Measurements from ENCODE around the gene HOOK2.

GRCh38 chr19:12782174-12782423 is 6.7 kb upstream of the HOOK2 start:
- no peak for TF ChIP-seq CTCF (IDR thresholded peaks at IDR 0.05; ENCODE audit: low read depth, low read length, poor library complexity, severe bottlenecking)
- no peak for TF ChIP-seq EZH2phosphoT487 (IDR thresholded peaks at IDR 0.05; ENCODE audit: borderline replicate concordance, low read length)
